AG04449 (cell line): Measurements from ENCODE around the gene ELP4.

Experiments used
- CTCF ChIA-PET: fragments of 350-600 bp; formaldehyde crosslinking; extraction: SDS; loops from one replicate; lab custom pipeline; 2021; ENCODE audit warnings: antibody characterized with exemption; lab: Yijun Ruan, JAX
- POLR2A ChIA-PET: fragments of 400-600, 350-600 bp; formaldehyde crosslinking; extraction: SDS; loops from one replicate; lab custom pipeline; 2020; ENCODE audit warnings: antibody characterized with exemption, inconsistent platforms; lab: Yijun Ruan, JAX
- DNase-seq: peaks from one replicate; pipeline ENCODE4 v3.0.0-alpha.2; 2010; ENCODE audit warnings: low read depth, low spot score
- H3K4me3 ChIP-seq: 2 replicates; pipeline ENCODE4 v1.5.1; 2011; ENCODE audit warnings: low read depth, mild to moderate bottlenecking, control low read depth, low read length
- CTCF ChIP-seq: IDR thresholded peaks from one replicate; pipeline ENCODE4 v1.5.1; 2011; ENCODE audit warnings: mild to moderate bottlenecking, moderate library complexity, low read length, control low read depth, inconsistent platforms; ENCODE audit not compliant: insufficient read depth; ENCODE audit errors: missing control alignments

ELP4 gene

DNA sequence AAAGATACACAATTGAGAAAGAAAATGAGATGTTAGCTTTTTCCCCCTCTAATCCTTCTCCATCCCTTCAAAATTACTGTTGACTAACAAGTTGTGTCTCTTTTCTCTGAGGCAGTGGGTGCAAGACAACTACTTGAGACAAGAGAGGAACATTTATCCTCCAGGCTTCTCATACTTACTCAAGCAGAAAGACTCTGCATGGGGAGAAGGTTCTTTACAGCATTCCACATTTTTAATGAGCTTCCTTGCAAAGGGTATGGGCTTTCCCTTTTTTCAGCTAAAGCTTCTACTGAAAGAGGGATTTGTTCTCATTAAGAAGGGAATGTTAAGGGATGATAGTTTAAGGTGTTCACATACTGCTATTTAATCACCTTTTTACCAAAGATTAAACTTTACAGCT is 253.7 kb downstream of the ELP4 start:
- no peak overlapping the region for H3K4me3 ChIP-seq
- TF ChIP-seq CTCF, result no peak
- POLR2A ChIA-PET, result no interaction called here
- DNase-seq, result no peak
- CTCF ChIA-PET, result no interaction called here

GRCh38 chr11:31764261-31764660 is 254.7 kb downstream of the ELP4 start:
- no peak overlapping the region for H3K4me3 ChIP-seq
- CTCF ChIA-PET, result interaction anchor here (1.0 kb wide), 1 partner anchor 35 kb away, joined by 3 read pairs; no protein-coding TSS in a partner anchor
- DNase-seq, result no peak
- POLR2A ChIA-PET, result no interaction called here
- TF ChIP-seq CTCF, result no peak

DNA sequence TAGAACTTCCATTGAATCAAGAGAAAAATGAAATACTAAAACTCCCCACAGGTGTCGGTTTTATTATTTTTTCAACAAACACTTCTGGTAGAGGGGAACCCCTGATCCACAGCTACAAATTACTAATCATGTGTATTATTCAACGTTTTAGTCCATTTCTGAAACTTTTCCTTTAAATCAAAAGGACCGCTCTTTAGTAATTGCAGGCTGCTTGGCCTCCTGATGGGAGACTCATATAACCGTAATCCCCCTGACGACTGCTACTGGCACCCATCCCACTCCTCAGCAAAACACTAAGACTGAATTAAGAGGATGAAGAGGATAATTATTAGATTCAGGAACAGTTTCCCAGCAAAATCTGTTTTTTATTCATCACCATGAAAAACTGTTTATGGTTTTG is 255.2 kb downstream of the ELP4 start:
- no peak for DNase-seq
- POLR2A ChIA-PET, result no interaction called here
- H3K4me3 ChIP-seq, result no peak overlapping the region
- CTCF ChIA-PET, result interaction anchor here (1.0 kb wide), 1 partner anchor 35 kb away, joined by 3 read pairs; no protein-coding TSS in a partner anchor
- TF ChIP-seq CTCF, result no peak

DNA sequence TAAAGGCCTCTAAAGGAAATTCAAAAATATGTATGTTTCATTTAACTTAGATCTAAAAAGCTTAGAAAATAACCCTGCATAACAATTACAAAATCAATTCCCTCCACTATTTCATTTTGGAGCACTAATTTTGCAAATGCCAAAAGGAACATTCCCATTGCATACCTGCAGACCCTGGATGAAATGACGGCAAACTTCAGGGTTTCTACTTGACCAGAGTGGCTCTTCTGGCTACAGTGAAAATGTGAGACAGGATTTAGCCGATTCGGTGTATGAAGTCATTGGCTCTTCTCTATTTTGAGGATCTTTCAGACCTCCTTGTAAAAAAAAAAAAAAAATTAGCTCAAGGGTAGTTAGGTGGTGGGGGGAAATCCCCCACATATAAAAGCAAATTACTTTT is 257.5 kb downstream of the ELP4 start:
- ChIA-PET POLR2A (no interaction called here), CTCF (no interaction called here)
- H3K4me3 ChIP-seq, result no peak overlapping the region
- no peak for DNase-seq
- no peak for TF ChIP-seq CTCF

GRCh38 chr11:31767685-31768084 is 258.1 kb downstream of the ELP4 start:
- no peak for DNase-seq
- ChIA-PET CTCF (no interaction called here), POLR2A (no interaction called here)
- no peak for TF ChIP-seq CTCF
- H3K4me3 ChIP-seq, result no peak overlapping the region

DNA sequence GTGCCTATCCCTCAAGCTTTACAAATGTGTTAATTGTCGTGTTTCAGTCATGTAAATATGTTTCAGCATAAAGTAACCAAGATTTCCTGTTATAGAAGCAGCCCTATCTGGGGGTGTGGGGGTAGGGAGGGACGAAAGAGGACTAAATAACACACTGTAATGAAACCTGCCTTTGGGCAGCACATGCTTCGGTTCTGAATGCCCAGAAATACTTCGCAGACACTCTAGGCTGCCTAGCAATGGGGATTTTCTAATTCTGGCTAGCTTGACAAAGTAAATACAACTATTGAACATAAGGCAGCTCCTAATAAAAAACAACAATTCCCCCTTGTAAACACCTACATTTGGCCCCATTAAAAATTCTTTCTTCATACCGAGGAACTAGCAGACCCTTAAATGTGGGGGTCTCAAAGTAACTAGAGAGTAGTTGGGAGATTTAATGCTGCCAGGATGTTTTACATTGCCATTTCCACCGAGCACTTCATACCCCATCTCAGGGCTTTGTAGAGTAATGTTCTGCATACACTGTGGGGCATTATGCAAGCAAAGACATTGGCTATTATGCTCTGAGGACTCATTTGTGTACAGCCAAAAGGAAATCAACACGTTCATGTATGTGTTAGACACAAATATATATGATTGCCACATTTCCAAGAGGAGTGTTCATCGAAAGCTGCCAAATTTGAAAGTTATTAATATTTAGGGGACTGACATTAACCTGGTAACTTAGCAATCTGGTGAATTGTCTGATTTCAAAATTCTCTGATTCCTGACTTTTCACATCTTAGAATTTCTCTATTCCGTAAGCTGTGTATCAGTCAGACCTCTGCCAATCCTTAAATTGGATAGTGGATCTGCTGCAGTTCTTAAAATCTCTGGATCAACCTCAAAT is 259.4 kb downstream of the ELP4 start:
- no peak for DNase-seq
- no peak overlapping the region for H3K4me3 ChIP-seq
- no peak for TF ChIP-seq CTCF
- ChIA-PET POLR2A (no interaction called here), CTCF (interaction anchor here (0.9 kb wide), 1 partner anchor 8 kb away, joined by 3 read pairs; no protein-coding TSS in a partner anchor)
